OCI-LY1 (cell line): ENCODE data around the gene RRAS.

Source experiments
- H2AFZ ChIP-seq: fragments of 200-600 bp; sonication (generic), shearing (Covaris generic); 2 replicates; pipeline ENCODE4 v1.6.0; 2014; ENCODE audit warnings: antibody characterized with exemption, mild to moderate bottlenecking, low read length
- H3F3A ChIP-seq: fragments of 200-600 bp; sonication (generic), shearing (Covaris generic); 2 replicates; pipeline ENCODE4 v1.6.0; 2014; ENCODE audit warnings: mild to moderate bottlenecking, antibody characterized with exemption, low read length, moderate library complexity; ENCODE audit not compliant: insufficient read depth
- H3K27ac ChIP-seq: fragments of 200-600 bp; sonication (generic); 2 replicates; pipeline ENCODE4 v1.5.1; 2014; ENCODE audit warnings: low read length, mixed run types, mild to moderate bottlenecking, low read depth; ENCODE audit not compliant: poor library complexity, severe bottlenecking
- H3K27me3 ChIP-seq: fragments of 200-600 bp; sonication (generic); 2 replicates; pipeline ENCODE4 v1.6.0; 2014; ENCODE audit warnings: antibody characterized with exemption, mild to moderate bottlenecking, low read length, moderate library complexity; ENCODE audit not compliant: insufficient read depth
- H3K36me3 ChIP-seq: fragments of 200-600 bp; sonication (generic); 2 replicates; pipeline ENCODE4 v1.6.1; 2014; ENCODE audit warnings: mild to moderate bottlenecking, antibody characterized with exemption, low read length, moderate library complexity, mixed read lengths; ENCODE audit not compliant: insufficient read depth
- H3K4me1 ChIP-seq: fragments of 200-600 bp; sonication (generic); 2 replicates; pipeline ENCODE4 v1.5.1; 2014; ENCODE audit warnings: mild to moderate bottlenecking, low read length, moderate library complexity; ENCODE audit not compliant: insufficient read depth, severe bottlenecking
- H3K4me2 ChIP-seq: fragments of 200-600 bp; sonication (generic), shearing (Covaris generic); 2 replicates; pipeline ENCODE4 v1.6.1; 2014; ENCODE audit warnings: low read length
- H3K4me3 ChIP-seq: fragments of 200-600 bp; sonication (generic); 2 replicates; pipeline ENCODE4 v1.5.1; 2014; ENCODE audit warnings: low read length, low read depth, mild to moderate bottlenecking, mixed read lengths; ENCODE audit not compliant: poor library complexity, severe bottlenecking
- H3K79me2 ChIP-seq: fragments of 200-600 bp; shearing (Covaris generic); 2 replicates; pipeline ENCODE4 v1.6.1; 2016; ENCODE audit warnings: mixed run types, low read length, mixed read lengths; ENCODE audit not compliant: insufficient read depth
- H3K9ac ChIP-seq: fragments of 200-600 bp; sonication (generic), shearing (Covaris generic); 2 replicates; pipeline ENCODE4 v1.6.1; 2014; ENCODE audit warnings: mild to moderate bottlenecking, low read length, mixed read lengths
- H3K9me2 ChIP-seq: fragments of 200-600 bp; sonication (generic), shearing (Covaris generic); 2 replicates; pipeline ENCODE4 v1.6.1; 2014; ENCODE audit warnings: low read depth, mild to moderate bottlenecking, low read length, mixed read lengths
- H3K9me3 ChIP-seq: fragments of 200-600 bp; shearing (Covaris generic); 2 replicates; pipeline ENCODE4 v1.6.1; 2014; ENCODE audit warnings: low read length, mixed read lengths
- H4K20me1 ChIP-seq: fragments of 200-600 bp; sonication (generic), shearing (Covaris generic); 2 replicates; pipeline ENCODE4 v1.6.0; 2016; ENCODE audit warnings: mild to moderate bottlenecking, low read length; ENCODE audit not compliant: insufficient read depth
- CTCF ChIP-seq: fragments of 200-600 bp; sonication (generic), shearing (Covaris generic); IDR thresholded peaks from 2 replicates; pipeline ENCODE4 v1.5.1; 2017; ENCODE audit warnings: mild to moderate bottlenecking, antibody characterized with exemption, low read length, moderate library complexity, mixed read lengths
- EZH2 ChIP-seq: fragments of 200-600 bp; sonication (generic), shearing (Covaris generic); IDR thresholded peaks from 2 replicates; pipeline ENCODE4 v1.8.0; 2017; ENCODE audit warnings: borderline replicate concordance, mixed run types, mild to moderate bottlenecking, antibody characterized with exemption, low read length, moderate library complexity, mixed read lengths

The RRAS gene

GRCh38 chr19:49685845-49686332 is 45.9 kb upstream of the RRAS start:
- H3K9me3 ChIP-seq, result no peaks in the 10 kb centered on the region
- no peak overlapping the region for H3K4me3 ChIP-seq
- no peaks in the 10 kb centered on the region for H3K9me2 ChIP-seq
- no peaks in the 10 kb centered on the region for H4K20me1 ChIP-seq
- TF ChIP-seq CTCF, result no peak
- no peak for TF ChIP-seq EZH2
- no peak overlapping the region for H2AFZ ChIP-seq
- no peak overlapping the region for H3K27ac ChIP-seq
- no peak overlapping the region for H3K9ac ChIP-seq
- H3K4me2 ChIP-seq, result no peak overlapping the region
- H3K79me2 ChIP-seq, result 0 out of 2 replicates have a peak, but pooled peaks cover 4% of the 10 kb centered on the region
- H3K27me3 ChIP-seq, result no peaks in the 10 kb centered on the region
- H3K36me3 ChIP-seq, result peaks cover 92% of the 10 kb centered on the region
- no peaks in the 10 kb centered on the region for H3F3A ChIP-seq
- peaks cover 5% of the 10 kb centered on the region for H3K4me1 ChIP-seq

- Histone ChIP-seq H3K79me2 (peaks cover 7% of the 10 kb centered on the region; the same call in 1 of the 2 replicates), H3K27ac (no peak overlapping the region), H3K36me3 (peaks cover 93% of the 10 kb centered on the region), H3K4me3 (no peak overlapping the region), H3K4me1 (peaks cover 9% of the 10 kb centered on the region), H3F3A (no peaks in the 10 kb centered on the region), H3K4me2 (no peak overlapping the region), H3K9me3 (no peaks in the 10 kb centered on the region), H4K20me1 (no peaks in the 10 kb centered on the region), H3K9ac (no peak overlapping the region), H3K27me3 (no peaks in the 10 kb centered on the region), H2AFZ (no peak overlapping the region), H3K9me2 (no peaks in the 10 kb centered on the region)
- no peak for TF ChIP-seq CTCF
- TF ChIP-seq EZH2, result no peak
These were observed 45.1 kb upstream of the RRAS start for GRCh38 chr19:49684983-49685553.

GRCh38 chr19:49684251-49684982 is 44.5 kb upstream of the RRAS start:
- Histone ChIP-seq H3F3A (no peaks in the 10 kb centered on the region), H3K9me3 (no peaks in the 10 kb centered on the region), H2AFZ (no peak overlapping the region), H4K20me1 (no peaks in the 10 kb centered on the region), H3K9ac (no peak overlapping the region), H3K9me2 (no peaks in the 10 kb centered on the region), H3K36me3 (peaks cover 89% of the 10 kb centered on the region), H3K79me2 (peaks cover 14% of the 10 kb centered on the region; the same call in 1 of the 2 replicates), H3K4me3 (no peak overlapping the region), H3K27me3 (no peaks in the 10 kb centered on the region), H3K4me1 (peaks cover 16% of the 10 kb centered on the region), H3K27ac (peak overlapping the region; percentile 2), H3K4me2 (no peak overlapping the region)
- TF ChIP-seq CTCF (peak; percentile 78), EZH2 (no peak)
